IPS DF 6.9 (cell line): ENCODE measurements around the gene RITA1.

ENCODE experiments used
- DNase-seq: peaks from one replicate; pipeline ENCODE4 v3.0.0-alpha.2; 2013; ENCODE audit warnings: low read depth, low spot score
- H3K27ac ChIP-seq: one replicate; pipeline ENCODE4 v1.5.1; 2013; ENCODE audit warnings: low read length, control low read depth
- H3K27me3 ChIP-seq: 2 replicates; pipeline ENCODE4 v1.6.1; 2013; ENCODE audit warnings: mild to moderate bottlenecking, low read length; ENCODE audit not compliant: control insufficient read depth, insufficient read depth
- H3K36me3 ChIP-seq: 2 replicates; pipeline ENCODE4 v1.6.1; 2013; ENCODE audit warnings: low read length; ENCODE audit not compliant: control insufficient read depth, insufficient read depth
- H3K4me1 ChIP-seq: 2 replicates; pipeline ENCODE4 v1.6.1; 2013; ENCODE audit warnings: low read length; ENCODE audit not compliant: control insufficient read depth, insufficient read depth
- H3K4me3 ChIP-seq: 2 replicates; pipeline ENCODE4 v1.5.1; 2013; ENCODE audit warnings: mild to moderate bottlenecking, low read length
- H3K9me3 ChIP-seq: 2 replicates; pipeline ENCODE4 v1.6.1; 2013; ENCODE audit warnings: low read length, inconsistent platforms; ENCODE audit not compliant: control insufficient read depth, insufficient read depth
- WGBS: extraction: QIAGEN DNeasy Blood & Tissue Kit; methylation state at CpG from one replicate; pipeline ENCODE4 v1.1.7; 2013; ENCODE audit warnings: mixed read lengths, missing lambda C conversion rate; ENCODE audit not compliant: insufficient read length, insufficient coverage; 5-methylcytosine and 5-hydroxymethylcytosine counted together

The RITA1 gene

GRCh38 chr12:113164014-113164413, 21.5 kb upstream of the RITA1 start:
- Histone ChIP-seq H3K27ac (no peak overlapping the region), H3K36me3 (peaks cover 56% of the 10 kb centered on the region), H3K4me3 (no peak overlapping the region), H3K4me1 (peaks cover 10% of the 10 kb centered on the region; the same call in 1 of the 2 replicates), H3K27me3 (no peaks in the 10 kb centered on the region), H3K9me3 (no peaks in the 10 kb centered on the region)
- DNase-seq, result no peak
- no CpG with 5 or more reads among the region's 13 CpGs for WGBS

- Histone ChIP-seq H3K4me1 (peaks cover 10% of the 10 kb centered on the region; the same call in 1 of the 2 replicates), H3K4me3 (no peak overlapping the region)
These were observed 19.7 kb upstream of the RITA1 start for GRCh38 chr12:113165521-113166450.

GRCh38 chr12:113167868-113168267, 17.7 kb upstream of the RITA1 start:
- Histone ChIP-seq H3K36me3 (peaks cover 43% of the 10 kb centered on the region), H3K4me1 (0 out of 2 replicates have a peak, but pooled peaks cover 2% of the 10 kb centered on the region), H3K27me3 (no peaks in the 10 kb centered on the region), H3K9me3 (no peaks in the 10 kb centered on the region), H3K4me3 (no peak overlapping the region), H3K27ac (no peak overlapping the region)
- no peak for DNase-seq
- WGBS, result no CpG with 5 or more reads among the region's 10 CpGs

More at GRCh38 chr12:113165521-113166450, 19.7 kb upstream of the RITA1 start:
- no CpG with 5 or more reads among the region's 32 CpGs for WGBS
- Histone ChIP-seq H3K27me3 (no peaks in the 10 kb centered on the region), H3K27ac (no peak overlapping the region), H3K36me3 (peaks cover 47% of the 10 kb centered on the region), H3K9me3 (no peaks in the 10 kb centered on the region)
- DNase-seq, result no peak

- Histone ChIP-seq H3K4me3 (no peak overlapping the region), H3K27ac (no peak overlapping the region)
These were observed 15.8 kb upstream of the RITA1 start for GRCh38 chr12:113169697-113170096.

GRCh38 chr12:113170457-113170856, 15.1 kb upstream of the RITA1 start:
- no peaks in the 10 kb centered on the region for H3K4me1 ChIP-seq
- H3K27ac ChIP-seq, result no peak overlapping the region
- H3K4me3 ChIP-seq, result no peak overlapping the region
- H3K27me3 ChIP-seq, result no peaks in the 10 kb centered on the region
- peaks cover 48% of the 10 kb centered on the region for H3K36me3 ChIP-seq
- no peaks in the 10 kb centered on the region for H3K9me3 ChIP-seq
- no CpG with 5 or more reads among the region's 5 CpGs for WGBS
- no peak for DNase-seq

More at GRCh38 chr12:113169697-113170096, 15.8 kb upstream of the RITA1 start:
- no peak for DNase-seq
- Histone ChIP-seq H3K27me3 (no peaks in the 10 kb centered on the region), H3K36me3 (peaks cover 50% of the 10 kb centered on the region), H3K4me1 (no peaks in the 10 kb centered on the region), H3K9me3 (no peaks in the 10 kb centered on the region)
- no CpG with 5 or more reads among the region's 13 CpGs for WGBS

GRCh38 chr12:113170926-113171325, 14.6 kb upstream of the RITA1 start:
- no peak for DNase-seq
- peaks cover 43% of the 10 kb centered on the region for H3K36me3 ChIP-seq
- no peak overlapping the region for H3K27ac ChIP-seq
- no CpG with 5 or more reads among the region's 4 CpGs for WGBS
- H3K27me3 ChIP-seq, result no peaks in the 10 kb centered on the region
- H3K4me1 ChIP-seq, result no peaks in the 10 kb centered on the region
- no peaks in the 10 kb centered on the region for H3K9me3 ChIP-seq
- H3K4me3 ChIP-seq, result no peak overlapping the region

- Histone ChIP-seq H3K36me3 (peaks cover 39% of the 10 kb centered on the region), H3K27ac (no peak overlapping the region), H3K4me1 (no peaks in the 10 kb centered on the region), H3K9me3 (no peaks in the 10 kb centered on the region), H3K27me3 (no peaks in the 10 kb centered on the region), H3K4me3 (no peak overlapping the region)
- DNase-seq, result no peak
- no CpG with 5 or more reads among the region's 9 CpGs for WGBS
These were observed 14.0 kb upstream of the RITA1 start for GRCh38 chr12:113171543-113171942.

- H3K36me3 ChIP-seq, result peaks cover 45% of the 10 kb centered on the region
- WGBS, result no CpG with 5 or more reads among the region's 20 CpGs
- no peak overlapping the region for H3K27ac ChIP-seq
- H3K9me3 ChIP-seq, result no peaks in the 10 kb centered on the region
- H3K4me1 ChIP-seq, result no peaks in the 10 kb centered on the region
- DNase-seq, result no peak
- H3K27me3 ChIP-seq, result no peaks in the 10 kb centered on the region
- no peak overlapping the region for H3K4me3 ChIP-seq
These were observed 13.3 kb upstream of the RITA1 start for GRCh38 chr12:113172185-113172584.

GRCh38 chr12:113173081-113173698, 12.3 kb upstream of the RITA1 start:
- Histone ChIP-seq H3K27me3 (no peaks in the 10 kb centered on the region), H3K27ac (no peak overlapping the region), H3K9me3 (no peaks in the 10 kb centered on the region), H3K4me1 (no peaks in the 10 kb centered on the region), H3K4me3 (no peak overlapping the region), H3K36me3 (peaks cover 46% of the 10 kb centered on the region)
- WGBS, result no CpG with 5 or more reads among the region's 7 CpGs
- no peak for DNase-seq

- no peak for DNase-seq
- no peaks in the 10 kb centered on the region for H3K4me1 ChIP-seq
- no CpG with 5 or more reads among the region's 32 CpGs for WGBS
- no peaks in the 10 kb centered on the region for H3K9me3 ChIP-seq
- H3K27ac ChIP-seq, result no peak overlapping the region
- peaks cover 47% of the 10 kb centered on the region for H3K36me3 ChIP-seq
- no peak overlapping the region for H3K4me3 ChIP-seq
- no peaks in the 10 kb centered on the region for H3K27me3 ChIP-seq
These were observed 10.8 kb upstream of the RITA1 start for GRCh38 chr12:113174461-113175384.
